Right ventricle myocardium inferior (tissue), 1 donor: ENCODE results near the gene MYO5A. TPM values are rescaled to one million over a fixed set of nuclear protein-coding genes. Genes with fewer than 3 reads are reported as not detected.

Experiments used
- ATAC-seq: fragments of 200-7000 bp; cut with Tn5 transposase; one replicate; pipeline ENCODE4 v1.9.1; 2020; ENCODE audit warnings: mild to moderate bottlenecking, moderate library complexity
- DNase-seq: peaks from one replicate; pipeline ENCODE4 v3.0.0; 2021; ENCODE audit errors: missing footprints
- intact Hi-C: fragments of 100-400 bp; cut with DNase I; formaldehyde crosslinking; loops from one replicate; pipeline ENCODE4 v1.11.0; 2022
- total RNA-seq: library from RNA; stranded (reverse); fragmentation: NEBNext Ultra II Directional; extraction: Animal tissue kit (Norgen Biotek cat#: 25700); gene quantifications from one replicate; pipeline ENCODE4 v1.2.1, GENCODE V29; 2021
- donor health status: DM: no; HTN: yes; CAD: no; lungs with severe emphysema.

Gene MYO5A
- total RNA-seq, 1 donor from 2014 or later = 7.9 TPM

DNA sequence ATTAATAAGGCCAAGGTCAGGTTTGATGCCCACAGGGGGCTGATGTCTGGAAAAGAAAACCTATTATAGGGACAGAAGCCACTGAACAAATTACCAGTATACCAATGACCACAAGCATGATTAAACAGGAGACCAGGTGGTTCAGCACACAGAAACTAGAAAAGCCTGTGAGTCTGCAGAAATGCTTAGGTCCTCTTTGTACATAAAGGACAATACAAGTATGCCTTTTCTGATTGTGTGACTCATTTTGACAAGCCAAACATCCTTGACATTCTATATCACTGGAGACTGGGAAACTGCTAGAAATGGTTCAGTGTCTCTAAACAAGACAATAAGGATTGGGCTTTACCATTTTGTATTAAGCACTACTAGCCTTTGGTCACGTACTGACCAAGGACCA lies 119.9 kb downstream of the MYO5A start:
- ATAC-seq = no peak
- intact Hi-C loops = no loop called here
- no peak for DNase-seq

GRCh38 chr15:52407374-52407773 lies 121.3 kb downstream of the MYO5A start:
- intact Hi-C loops = no loop called here
- ATAC-seq (no peak), DNase-seq (no peak)

DNA sequence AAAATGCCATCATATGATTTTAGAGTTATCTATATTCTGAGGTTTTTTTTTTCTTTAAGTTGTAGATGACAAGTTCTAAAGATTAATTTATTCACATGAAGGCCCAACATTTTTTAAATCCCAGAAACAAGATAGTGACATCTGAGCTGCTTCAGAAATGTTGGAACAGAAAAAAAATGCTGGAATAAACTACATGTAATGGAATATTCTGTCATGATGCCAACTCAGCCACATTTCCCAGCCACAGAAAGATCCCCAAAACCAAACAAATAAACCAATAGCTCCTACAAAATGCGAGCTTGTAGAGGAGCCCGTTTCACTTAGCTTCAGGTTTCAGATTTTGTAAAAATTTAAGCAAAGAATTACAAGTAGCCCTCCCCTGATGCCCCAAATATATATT lies 122.1 kb downstream of the MYO5A start:
- DNase-seq (no peak), ATAC-seq (no peak)
- intact Hi-C loops = no loop called here

- ATAC-seq = no peak
- no peak for DNase-seq
- intact Hi-C loops = no loop called here
These were observed 122.8 kb downstream of the MYO5A start for GRCh38 chr15:52405856-52406255.

GRCh38 chr15:52397118-52397517 lies 131.6 kb downstream of the MYO5A start:
- intact Hi-C loops = no loop called here
- ATAC-seq = peak; percentile 86

DNA sequence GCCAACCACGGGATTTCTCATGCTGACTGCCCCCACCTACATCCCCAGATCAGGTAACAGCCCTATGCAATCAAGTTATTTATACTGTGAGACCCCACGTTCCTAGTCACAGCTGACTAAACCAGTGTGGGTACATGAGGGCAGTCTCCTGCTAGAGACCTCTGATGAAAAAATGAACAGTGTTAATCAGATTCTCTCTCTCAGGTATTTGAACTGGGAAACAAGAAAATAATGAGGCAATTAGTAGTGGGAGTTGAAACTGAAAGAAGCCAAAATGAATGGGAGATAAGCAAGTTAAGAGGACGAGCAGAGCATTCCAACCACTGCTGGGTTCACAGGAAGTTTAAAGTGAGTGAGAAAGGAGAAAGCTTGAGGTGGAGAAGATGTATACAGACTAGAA lies 134.6 kb downstream of the MYO5A start:
- DNase-seq (no peak), ATAC-seq (no peak)
- intact Hi-C loops = no loop called here

More at GRCh38 chr15:52397118-52397517, 131.6 kb downstream of the MYO5A start:
- DNase-seq = no peak

DNA sequence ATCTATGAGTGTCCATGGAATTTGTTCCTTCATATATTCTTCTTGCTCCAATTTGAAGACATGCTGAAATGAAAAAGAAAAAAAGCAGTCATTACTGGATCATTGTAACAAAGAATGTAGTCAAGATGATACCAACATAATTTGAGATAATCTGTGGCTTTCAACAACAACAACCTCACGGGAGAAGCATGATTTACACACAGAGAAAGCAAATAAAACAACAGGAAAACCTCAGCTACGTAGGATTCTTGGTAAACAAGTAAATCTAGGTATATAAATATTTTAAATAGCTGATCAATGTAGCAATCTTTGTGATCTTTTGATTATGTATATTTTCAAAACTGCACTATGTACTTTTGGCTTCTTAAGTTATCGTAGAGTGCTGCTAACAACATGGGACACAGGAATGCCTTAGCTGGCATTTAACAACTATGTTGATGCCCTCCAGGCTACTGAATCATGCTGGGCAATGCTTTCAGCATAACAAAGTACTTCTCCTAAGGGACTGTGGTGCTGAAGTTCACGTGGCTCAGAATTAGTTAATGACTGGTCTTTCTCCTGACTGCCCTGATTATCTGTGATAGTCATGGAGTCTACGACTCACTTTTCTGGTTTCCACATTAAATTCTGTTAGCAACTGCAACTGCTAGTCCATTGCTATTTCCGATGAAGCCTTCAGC lies 136.5 kb downstream of the MYO5A start:
- peak; percentile 58 for ATAC-seq
- intact Hi-C loops = no loop called here
- DNase-seq = no peak

- intact Hi-C loops = no loop called here
- no peak for DNase-seq
- ATAC-seq = no peak
These were observed 137.6 kb downstream of the MYO5A start for GRCh38 chr15:52391069-52391468.

- intact Hi-C loops = no loop called here
- DNase-seq (no peak), ATAC-seq (no peak)
These were observed 143.0 kb downstream of the MYO5A start for GRCh38 chr15:52385670-52386069.

GRCh38 chr15:52383100-52383588 lies 145.5 kb downstream of the MYO5A start:
- intact Hi-C loops = no loop called here
- ATAC-seq = no peak
- DNase-seq = no peak

GRCh38 chr15:52382647-52383046 lies 146.0 kb downstream of the MYO5A start:
- intact Hi-C loops = no loop called here
- ATAC-seq = no peak

GRCh38 chr15:52379395-52380106 lies 149.1 kb downstream of the MYO5A start:
- intact Hi-C loops = no loop called here
- ATAC-seq = no peak
- no peak for DNase-seq

More at GRCh38 chr15:52382647-52383046, 146.0 kb downstream of the MYO5A start:
- DNase-seq = no peak

DNA sequence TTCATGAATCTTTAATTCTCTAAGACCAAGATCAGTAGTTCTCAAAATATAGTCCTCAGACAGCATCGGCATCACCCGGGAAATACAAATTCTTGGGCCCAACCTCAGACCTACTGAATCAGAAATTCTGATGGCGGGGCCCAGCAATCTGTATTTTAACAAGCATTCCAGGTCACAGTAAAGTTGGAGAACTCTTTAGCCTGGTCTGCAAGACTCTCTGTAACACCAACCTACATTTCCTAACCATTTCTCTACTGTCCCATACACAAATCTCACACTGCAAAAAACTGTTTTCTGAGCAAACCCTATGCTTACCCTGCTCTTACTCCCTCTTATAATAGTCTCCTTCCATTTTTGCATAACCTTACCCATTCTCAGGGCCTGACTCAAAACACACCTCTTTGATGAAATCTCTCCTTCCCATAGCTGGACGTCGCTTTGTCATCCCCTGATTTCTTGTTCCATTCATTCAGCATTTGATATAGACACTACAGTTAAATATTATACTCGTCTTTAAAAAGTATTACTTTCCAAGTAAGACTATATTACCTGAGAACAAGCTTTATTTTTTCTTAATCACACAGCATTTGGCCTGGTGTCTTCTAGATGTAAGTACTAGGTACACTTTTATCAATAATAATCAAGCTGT lies 149.8 kb downstream of the MYO5A start:
- ATAC-seq (no peak), DNase-seq (no peak)
- intact Hi-C loops = no loop called here

- DNase-seq = no peak
- no peak for ATAC-seq
- intact Hi-C loops = no loop called here
These were observed 158.7 kb downstream of the MYO5A start for GRCh38 chr15:52370010-52370409.

GRCh38 chr15:52369455-52369854 lies 159.2 kb downstream of the MYO5A start:
- DNase-seq = no peak
- intact Hi-C loops = no loop called here
- no peak for ATAC-seq

GRCh38 chr15:52369030-52369429 lies 159.7 kb downstream of the MYO5A start:
- intact Hi-C loops = no loop called here
- no peak for DNase-seq
- ATAC-seq = no peak

DNA sequence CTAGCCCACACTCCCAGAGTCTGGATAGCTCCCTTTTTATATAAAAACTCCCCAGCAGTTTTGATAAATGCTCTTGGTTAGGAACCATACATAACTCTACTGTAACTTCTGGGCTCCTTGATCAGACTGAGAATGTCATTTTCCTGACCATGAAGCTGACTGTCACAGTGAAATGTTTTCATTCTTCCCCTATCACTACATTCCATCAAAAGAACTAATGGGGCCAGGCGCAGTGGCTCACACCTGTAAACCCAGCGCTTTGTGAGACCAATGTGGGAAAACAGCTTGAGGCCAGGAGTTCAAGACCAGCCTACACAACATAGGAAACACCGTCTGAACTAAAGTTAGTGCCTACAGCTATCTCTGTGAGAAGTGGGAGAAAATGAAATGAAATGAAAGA lies 160.3 kb downstream of the MYO5A start:
- intact Hi-C loops = no loop called here
- ATAC-seq (no peak), DNase-seq (no peak)

GRCh38 chr15:52362497-52362896 lies 166.2 kb downstream of the MYO5A start:
- ATAC-seq (peak; percentile 92), DNase-seq (no peak)
- intact Hi-C loops = no loop called here

DNA sequence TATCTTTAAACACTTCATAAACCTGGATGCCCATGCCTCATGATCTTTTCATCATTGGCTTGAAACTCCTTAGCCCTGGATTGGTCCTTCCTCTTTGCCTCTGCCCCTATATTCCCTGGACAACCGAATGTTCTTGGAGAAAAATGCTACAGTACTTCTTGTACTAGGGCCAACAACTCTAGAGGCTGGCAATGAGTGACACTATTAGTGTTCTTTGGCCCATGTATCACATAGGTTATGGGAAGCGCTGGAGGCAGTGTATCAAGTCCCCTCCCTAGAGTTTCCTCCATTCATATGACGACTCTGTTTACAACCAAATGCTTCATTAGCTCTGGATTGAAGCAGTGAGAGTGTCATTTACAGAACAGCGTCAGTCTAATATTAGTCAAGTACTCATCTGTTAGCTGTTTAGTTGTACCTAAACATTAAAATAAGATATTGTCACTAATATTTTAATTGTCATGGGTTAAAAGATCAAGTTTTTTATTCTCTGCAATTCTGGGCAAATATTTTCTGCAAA lies 166.6 kb downstream of the MYO5A start:
- ATAC-seq (no peak), DNase-seq (no peak)
- intact Hi-C loops = no loop called here

GRCh38 chr15:52361494-52361893 lies 167.2 kb downstream of the MYO5A start:
- intact Hi-C loops = no loop called here
- ATAC-seq = no peak
- DNase-seq = no peak
